Rectal smooth muscle tissue (tissue), 1 donor: ENCODE results near the gene NADK.
"Not testable (repeated sequence)": the region's sequence is repeated elsewhere in the genome, so short reads cannot be mapped to it uniquely, and the experiment has no call there.

Experiments
- H3K27ac ChIP-seq: one replicate; pipeline ENCODE4 v1.7.0; 2013; ENCODE audit warnings: low read depth, low read length, inconsistent platforms
- H3K27me3 ChIP-seq: one replicate; pipeline ENCODE4 v1.7.0; 2013; ENCODE audit warnings: low read length; ENCODE audit not compliant: control insufficient read depth, insufficient read depth
- H3K36me3 ChIP-seq: one replicate; pipeline ENCODE4 v1.7.0; 2013; ENCODE audit warnings: low read length; ENCODE audit not compliant: control insufficient read depth, insufficient read depth
- H3K4me1 ChIP-seq: one replicate; pipeline ENCODE4 v1.7.0; 2013; ENCODE audit warnings: low read length; ENCODE audit not compliant: control insufficient read depth, insufficient read depth
- H3K4me3 ChIP-seq: one replicate; pipeline ENCODE4 v1.7.0; 2013; ENCODE audit warnings: low read length
- H3K9ac ChIP-seq: one replicate; pipeline ENCODE4 v1.7.0; 2013; ENCODE audit warnings: low read length

NADK gene

DNA sequence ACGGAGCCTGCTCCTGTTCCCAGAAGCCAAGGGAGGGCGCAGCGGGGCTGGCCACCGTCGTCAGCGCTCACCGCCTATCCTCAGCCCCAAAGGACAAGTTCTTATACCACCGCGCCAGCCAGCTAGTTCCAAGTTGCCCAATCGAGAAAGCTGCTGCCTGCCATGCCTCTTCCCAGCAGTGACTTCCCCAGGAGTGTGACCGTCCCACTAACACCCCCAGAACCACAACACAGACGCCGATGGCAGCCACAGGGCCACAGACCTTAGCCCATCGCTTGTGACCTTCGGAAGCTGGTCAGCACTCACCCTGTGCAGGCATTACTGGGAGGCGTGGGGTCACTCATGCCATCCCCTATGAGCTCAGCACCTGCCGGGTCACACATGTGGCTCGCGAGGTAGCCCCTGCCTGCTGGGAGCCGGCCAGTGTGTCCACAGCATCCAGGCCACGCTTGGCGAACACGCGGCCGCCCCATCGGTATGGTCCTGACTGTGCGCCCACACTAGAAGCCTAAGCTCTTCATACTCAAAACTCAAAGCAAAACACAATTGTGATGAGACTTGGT is 20.1 kb downstream of the NADK start:
- Histone ChIP-seq H3K4me3 (no peak overlapping the region), H3K27me3 (no peaks in the 10 kb centered on the region), H3K27ac (no peak overlapping the region), H3K9ac (no peak overlapping the region), H3K36me3 (peaks cover 34% of the 10 kb centered on the region), H3K4me1 (no peaks in the 10 kb centered on the region)

DNA sequence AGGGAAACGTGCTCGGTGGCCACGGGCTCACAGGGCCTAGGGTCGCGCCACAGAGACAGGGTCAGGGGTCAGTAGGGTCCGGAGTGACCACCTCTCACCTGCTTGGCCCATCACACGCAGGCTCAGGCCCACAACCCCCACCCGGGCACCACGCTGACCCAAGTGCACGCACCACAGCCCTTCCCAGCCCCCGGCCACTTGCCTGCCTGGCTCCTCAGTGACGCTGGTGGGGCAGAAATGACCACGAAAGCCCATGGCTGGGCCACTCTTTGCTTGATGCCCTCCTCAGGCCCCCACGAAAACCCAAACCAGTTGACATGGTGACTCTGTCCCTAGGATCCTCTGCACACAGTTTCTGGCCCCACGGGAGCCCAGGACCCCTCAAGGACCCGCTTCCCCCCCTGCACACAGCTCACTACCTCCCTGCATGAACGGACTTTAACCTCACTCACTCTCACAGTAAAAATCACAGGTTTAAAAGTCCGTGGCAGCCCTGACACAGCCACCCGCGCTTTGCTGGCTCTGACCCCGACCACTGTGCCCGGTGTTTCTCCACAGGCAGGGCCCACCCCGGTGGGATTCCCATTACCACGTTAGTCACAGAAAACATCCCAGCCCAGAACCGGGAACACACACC is 20.7 kb downstream of the NADK start:
- Histone ChIP-seq H3K27me3 (no peaks in the 10 kb centered on the region), H3K4me1 (no peaks in the 10 kb centered on the region), H3K27ac (no peak overlapping the region), H3K4me3 (no peak overlapping the region), H3K36me3 (peaks cover 34% of the 10 kb centered on the region), H3K9ac (no peak overlapping the region)

GRCh38 chr1:1756661-1757421 is 21.4 kb downstream of the NADK start:
- Histone ChIP-seq H3K36me3 (peaks cover 34% of the 10 kb centered on the region), H3K27ac (no peak overlapping the region), H3K4me1 (no peaks in the 10 kb centered on the region), H3K27me3 (no peaks in the 10 kb centered on the region), H3K9ac (no peak overlapping the region), H3K4me3 (no peak overlapping the region)

- Histone ChIP-seq H3K36me3 (peaks cover 31% of the 10 kb centered on the region), H3K4me1 (no peaks in the 10 kb centered on the region)
Measured at GRCh38 chr1:1755852-1756251, 22.4 kb downstream of the NADK start.

DNA sequence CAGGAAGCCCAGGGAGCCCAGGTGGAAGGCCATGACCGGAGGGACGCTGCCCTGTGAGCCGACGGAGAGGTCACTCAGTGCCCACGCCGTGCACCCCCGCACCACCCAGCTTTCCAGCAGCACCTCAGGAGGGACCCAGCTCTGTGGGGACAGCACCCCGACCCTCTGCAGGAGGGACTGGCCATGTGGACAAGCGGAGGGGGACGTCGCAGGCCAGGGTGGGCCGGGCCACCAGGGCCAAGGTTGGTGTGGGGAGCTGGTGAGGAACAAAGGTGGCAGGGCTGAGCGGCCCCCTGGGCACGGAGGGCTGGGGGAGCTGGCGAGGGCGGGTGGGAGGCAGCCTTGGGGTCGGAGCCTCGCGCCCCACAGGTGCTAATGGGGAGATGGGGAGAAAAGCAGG is 22.8 kb downstream of the NADK start:
- peaks cover 28% of the 10 kb centered on the region for H3K36me3 ChIP-seq
- no peak overlapping the region for H3K4me3 ChIP-seq
- H3K9ac ChIP-seq: no peak overlapping the region
- no peaks in the 10 kb centered on the region for H3K4me1 ChIP-seq
- H3K27ac ChIP-seq: no peak overlapping the region
- H3K27me3 ChIP-seq: no peaks in the 10 kb centered on the region

More at GRCh38 chr1:1755852-1756251, 22.4 kb downstream of the NADK start:
- Histone ChIP-seq H3K27ac (no peak overlapping the region), H3K27me3 (no peaks in the 10 kb centered on the region), H3K9ac (no peak overlapping the region), H3K4me3 (no peak overlapping the region)

DNA sequence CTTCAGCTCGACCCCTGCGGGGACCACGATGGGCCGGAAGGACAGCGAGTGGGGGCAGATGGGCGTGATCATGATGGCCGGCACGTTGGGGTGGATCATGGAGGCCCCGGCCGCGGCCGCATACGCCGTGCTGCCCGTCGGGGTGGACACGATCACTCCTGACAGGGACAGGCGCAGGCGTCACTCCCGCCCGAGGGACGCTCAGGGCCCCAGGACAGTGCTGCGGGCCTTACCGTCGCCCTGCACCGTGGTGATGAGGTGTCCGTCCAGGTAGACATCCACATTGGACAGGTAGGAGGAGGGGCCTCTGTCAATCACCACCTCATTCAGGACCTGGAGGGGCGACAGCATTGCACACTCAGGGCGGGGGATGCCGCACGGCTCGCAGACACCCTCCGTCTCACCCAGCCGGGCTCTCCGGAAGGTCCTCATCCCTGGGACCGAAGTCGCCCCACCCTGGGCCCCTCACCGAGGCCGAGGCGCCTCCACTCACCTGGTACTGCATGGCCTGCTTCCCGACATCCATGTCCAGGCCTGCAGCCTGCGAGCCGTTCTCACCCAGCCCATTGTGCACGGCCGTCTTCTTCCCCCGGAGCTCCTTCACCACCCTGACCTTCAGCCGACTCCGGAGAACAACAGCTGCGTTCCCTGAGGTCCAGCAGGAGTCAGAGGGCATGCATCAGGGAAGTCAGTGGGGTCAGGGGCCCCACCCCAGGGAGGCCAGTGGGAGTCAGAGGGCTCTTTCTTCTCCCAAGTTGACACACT is 24.0 kb downstream of the NADK start:
- Histone ChIP-seq H3K27ac (no peak overlapping the region), H3K27me3 (no peaks in the 10 kb centered on the region), H3K36me3 (peaks cover 21% of the 10 kb centered on the region), H3K4me1 (no peaks in the 10 kb centered on the region), H3K4me3 (no peak overlapping the region), H3K9ac (no peak overlapping the region)

DNA sequence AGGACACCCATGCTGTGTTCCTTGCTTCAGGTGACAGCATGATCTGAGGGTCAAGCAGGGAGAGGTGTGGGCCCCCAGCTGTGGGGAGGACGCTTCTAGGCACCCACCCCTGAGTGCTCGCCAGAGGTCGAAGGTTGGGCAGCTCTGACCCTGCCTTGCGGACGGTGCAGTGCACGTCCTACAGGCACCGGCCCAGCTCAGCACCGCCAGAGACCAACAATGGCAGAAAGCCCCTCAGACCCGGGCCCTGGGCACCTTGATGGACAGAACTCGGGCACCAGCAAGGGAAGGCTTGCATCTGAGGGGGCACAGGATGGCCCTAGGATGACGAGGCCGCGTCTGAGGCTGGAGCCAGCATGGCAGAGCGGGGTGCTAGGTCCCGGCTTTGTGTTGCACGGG is 24.7 kb downstream of the NADK start:
- Histone ChIP-seq H3K36me3 (peaks cover 21% of the 10 kb centered on the region), H3K27me3 (no peaks in the 10 kb centered on the region), H3K4me1 (no peaks in the 10 kb centered on the region), H3K27ac (no peak overlapping the region), H3K9ac (no peak overlapping the region), H3K4me3 (no peak overlapping the region)

DNA sequence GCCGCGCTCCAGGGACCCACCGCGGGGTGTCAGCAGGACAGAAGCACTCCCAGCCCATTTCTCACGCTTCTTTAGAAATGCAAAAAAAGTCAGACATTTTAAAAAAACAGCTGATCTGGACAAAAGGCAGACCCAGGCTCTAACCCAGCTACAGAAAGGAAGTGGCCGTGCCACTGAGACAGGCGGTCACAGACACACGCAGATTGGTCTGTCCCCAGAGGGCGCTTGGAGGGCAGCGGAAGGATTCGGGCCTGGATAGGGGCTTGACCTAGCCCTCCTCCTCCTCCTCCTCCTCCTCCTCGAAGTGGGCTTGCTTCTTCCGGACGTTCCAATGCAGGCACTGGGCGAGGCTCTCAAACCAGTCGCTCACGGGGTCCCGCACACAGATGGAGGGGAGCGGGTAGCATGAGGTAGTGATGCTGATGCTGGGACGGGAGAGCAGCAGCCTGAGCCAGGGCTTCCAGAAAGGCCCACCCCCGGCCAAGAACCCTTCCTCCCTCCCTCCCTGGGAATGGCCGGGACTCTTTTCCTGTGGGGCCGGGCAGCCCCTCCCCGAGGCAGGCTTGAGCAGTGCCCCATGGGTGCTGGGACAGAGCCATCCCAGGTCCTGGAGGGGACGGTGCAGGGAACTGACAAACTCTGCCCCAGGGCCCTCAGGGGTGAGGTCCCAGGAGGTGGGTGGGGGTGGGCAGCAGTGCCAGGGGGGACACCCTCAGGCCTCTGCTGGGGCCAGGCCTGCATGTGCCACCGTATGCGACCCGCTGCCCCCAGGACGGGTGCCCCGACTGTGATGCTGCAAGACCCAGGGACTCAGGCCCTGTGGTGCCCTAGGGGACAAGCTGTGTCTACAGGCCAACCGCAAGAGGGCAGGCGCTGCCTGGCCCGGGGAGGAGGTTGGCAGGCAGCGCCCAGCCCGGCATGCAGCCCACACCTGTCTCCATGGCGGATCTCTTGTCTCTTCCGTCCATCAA is 25.3 kb downstream of the NADK start:
- no peak overlapping the region for H3K27ac ChIP-seq
- no peak overlapping the region for H3K4me3 ChIP-seq
- H3K36me3 ChIP-seq: peaks cover 21% of the 10 kb centered on the region
- no peaks in the 10 kb centered on the region for H3K27me3 ChIP-seq
- H3K9ac ChIP-seq: no peak overlapping the region
- no peaks in the 10 kb centered on the region for H3K4me1 ChIP-seq

- Histone ChIP-seq H3K36me3 (peaks cover 21% of the 10 kb centered on the region), H3K9ac (no peak overlapping the region), H3K27ac (no peak overlapping the region), H3K27me3 (no peaks in the 10 kb centered on the region), H3K4me1 (no peaks in the 10 kb centered on the region), H3K4me3 (no peak overlapping the region)
Measured at GRCh38 chr1:1752190-1752589, 26.1 kb downstream of the NADK start.

GRCh38 chr1:1749941-1750340 is 28.3 kb downstream of the NADK start:
- not testable (repeated sequence) for H3K36me3 ChIP-seq, H3K4me1 ChIP-seq, H3K27ac ChIP-seq, H3K27me3 ChIP-seq, H3K9ac ChIP-seq, H3K4me3 ChIP-seq

DNA sequence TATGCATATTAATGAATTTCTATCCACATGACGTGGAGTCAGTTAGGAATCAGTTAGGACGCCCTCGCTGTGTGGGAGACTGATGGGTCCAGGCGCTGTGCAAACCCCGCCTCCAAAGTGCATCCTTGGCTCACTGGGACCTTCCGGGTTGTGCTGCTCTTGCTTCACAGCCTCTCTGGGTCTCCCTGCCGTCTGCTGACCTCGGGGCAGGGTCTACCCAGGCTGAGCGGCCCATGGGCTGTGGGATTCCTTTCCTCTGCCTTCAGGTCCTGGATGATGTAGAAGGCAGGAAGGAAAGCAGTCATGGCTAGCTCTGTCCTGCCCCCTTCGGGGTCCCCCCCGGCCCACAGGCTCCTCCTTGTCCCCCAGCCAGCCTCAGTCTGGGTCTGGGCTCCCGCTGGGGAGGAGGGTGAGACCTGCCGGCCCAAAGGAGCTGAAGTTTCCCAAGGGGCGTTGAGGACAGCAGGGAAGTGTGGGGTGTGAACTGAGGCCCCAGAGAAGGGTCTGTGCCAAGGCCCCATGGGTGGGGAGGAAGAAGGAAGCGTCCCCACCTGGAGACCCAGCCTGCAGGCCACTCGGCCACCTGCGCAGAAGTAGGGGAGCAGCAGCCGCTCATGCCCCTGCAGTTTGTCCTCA is 29.5 kb downstream of the NADK start:
- Histone ChIP-seq H3K27ac (no peak overlapping the region), H3K9ac (no peak overlapping the region), H3K4me1 (no peaks in the 10 kb centered on the region), H3K36me3 (peaks cover 5% of the 10 kb centered on the region), H3K4me3 (no peak overlapping the region), H3K27me3 (no peaks in the 10 kb centered on the region)
